ENCODE results near the gene GAN.

- no peak for TF ChIP-seq CTCF (IDR thresholded peaks at IDR 0.05)
- TF ChIP-seq EZH2phosphoT487 (IDR thresholded peaks at IDR 0.05) = no peak
Observed at GRCh38 chr16:81278526-81278925, 36.2 kb upstream of the GAN start.
